Tibial nerve (tissue), 4 donors: Measurements from ENCODE around the gene TIGD6. TPM values are rescaled to one million over a fixed set of nuclear protein-coding genes. Genes with fewer than 3 reads are reported as not detected.
A peak's percentile ranks its signal among the peaks of the same experiment; 100 is the strongest.

Experiments used
- DNase-seq, 2 donors: peaks; one replicate each; pipeline ENCODE4 v3.0.0-alpha.2; 2019; ENCODE audit warnings: low spot score in 2 of 2
- H3K27ac ChIP-seq, 4 donors: fragments of 200-600 bp; sonication (generic) in 3 of 4; one replicate each; pipeline ENCODE4 v1.5.1; 2017 to 2019; ENCODE audit warnings: mild to moderate bottlenecking in 1 of 4
- H3K27me3 ChIP-seq, 2 donors: fragments of 200-600 bp; sonication (generic) in 1 of 2; one replicate each; pipeline versions ENCODE4 v1.5.1 to v1.6.0; 2017 to 2019
- H3K36me3 ChIP-seq, 3 donors: fragments of 200-600 bp; sonication (generic); one replicate each; pipeline ENCODE4 v1.5.1; 2018 to 2019
- H3K4me1 ChIP-seq, 4 donors: fragments of 200-600 bp; sonication (generic) in 3 of 4; one replicate each; pipeline ENCODE4 v1.5.1; 2017 to 2019
- H3K4me3 ChIP-seq, 4 donors: fragments of 200-600 bp; sonication (generic) in 3 of 4; one replicate each; pipeline ENCODE4 v1.5.1; 2017 to 2019; ENCODE audit warnings: mild to moderate bottlenecking in 1 of 4, moderate library complexity in 1 of 4
- H3K9me3 ChIP-seq, 4 donors: fragments of 200-600 bp; sonication (generic) in 3 of 4; one replicate each; pipeline ENCODE4 v1.5.1; 2017 to 2019
- EP300 ChIP-seq, 2 donors: sonication (generic); formaldehyde crosslinking; IDR thresholded peaks; one replicate each; pipeline ENCODE4 v1.6.1; 2017; ENCODE audit warnings: antibody characterized with exemption in 2 of 2, mild to moderate bottlenecking in 1 of 2
- POLR2A ChIP-seq, 2 donors: fragments of 450-650 bp; IDR thresholded peaks; one replicate each; pipeline ENCODE4 v1.6.1; 2017; ENCODE audit warnings: antibody characterized with exemption in 2 of 2, mild to moderate bottlenecking in 2 of 2, moderate library complexity in 2 of 2
- WGBS, 2 donors: methylation state at CpG; one replicate each; pipeline ENCODE4 v1.1.5; 2018; 5-methylcytosine and 5-hydroxymethylcytosine counted together
- total RNA-seq, 4 donors: library from RNA; depleted of rRNA; stranded (reverse); fragments of >200 nt; gene quantifications; one replicate each; pipeline ENCODE4 v1.1.0, GENCODE V29; 2016
- TF ChIP-seq, protein P1 (sequence below), 5 experiments: fragments of 200-600 bp in 3 of 5; fragments of 450-650 bp in 2 of 5; sonication (generic) in 3 of 5; IDR thresholded peaks; one replicate each; pipeline ENCODE4 v1.5.1; 2016 to 2019; ENCODE audit warnings: antibody characterized with exemption in 5 of 5, mild to moderate bottlenecking in 3 of 5, moderate library complexity in 2 of 5

The TIGD6 gene
- total RNA-seq, 4 donors from 2014 or later: 6.7 to 14.4 (median 8.1) TPM

DNA sequence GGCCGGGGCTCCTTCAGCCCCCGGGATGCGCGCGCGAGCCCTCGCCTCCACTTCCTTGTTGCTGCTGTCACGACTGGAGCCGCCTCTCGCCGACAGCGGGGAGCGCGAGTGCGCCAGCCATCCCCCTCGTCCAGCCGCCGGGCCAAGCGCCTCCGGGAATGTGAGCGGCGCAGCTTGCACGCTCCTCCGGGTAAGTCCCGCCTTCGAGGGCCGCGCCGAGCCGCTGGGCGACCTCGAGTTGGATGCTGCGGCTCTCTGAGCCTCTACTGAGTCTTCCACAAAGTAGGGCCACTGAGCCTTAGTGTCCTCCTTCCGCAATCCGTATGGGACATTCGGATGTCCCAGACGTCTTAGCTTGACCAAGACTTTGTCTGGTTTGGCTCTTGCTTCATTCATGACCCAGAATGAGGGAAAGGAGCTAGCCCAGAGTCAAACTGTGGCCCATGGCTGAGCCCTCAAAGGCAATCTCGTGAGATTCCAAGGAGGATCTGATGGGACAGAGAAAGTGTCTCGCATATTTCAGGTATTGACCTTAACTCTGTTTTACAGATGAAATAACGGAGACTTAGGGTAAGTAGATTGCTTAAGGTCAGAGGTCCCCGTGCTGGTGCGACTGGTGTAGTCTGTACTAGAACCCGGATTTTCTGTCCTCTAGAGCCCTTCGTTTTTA, 671 bp upstream of the TIGD6 start:
- Histone ChIP-seq H3K4me3 (peak overlapping the region; percentile 69 to 95 (median 90)), H3K27ac (peak overlapping the region; percentile 87 to 97 (median 91)), H3K9me3 (no peaks in the 10 kb centered on the region), H3K27me3 (no peaks in the 10 kb centered on the region), H3K36me3 (peaks cover 0 to 25% (median 0%) of the 10 kb centered on the region in 3 donors), H3K4me1 (peaks cover 0 to 69% (median 18%) of the 10 kb centered on the region in 4 donors)
- no peak for DNase-seq
- no peak for TF ChIP-seq EP300 (IDR thresholded peaks at IDR 0.05)
- no peak for TF ChIP-seq POLR2A (IDR thresholded peaks at IDR 0.05)
- TF ChIP-seq, protein P1, sequence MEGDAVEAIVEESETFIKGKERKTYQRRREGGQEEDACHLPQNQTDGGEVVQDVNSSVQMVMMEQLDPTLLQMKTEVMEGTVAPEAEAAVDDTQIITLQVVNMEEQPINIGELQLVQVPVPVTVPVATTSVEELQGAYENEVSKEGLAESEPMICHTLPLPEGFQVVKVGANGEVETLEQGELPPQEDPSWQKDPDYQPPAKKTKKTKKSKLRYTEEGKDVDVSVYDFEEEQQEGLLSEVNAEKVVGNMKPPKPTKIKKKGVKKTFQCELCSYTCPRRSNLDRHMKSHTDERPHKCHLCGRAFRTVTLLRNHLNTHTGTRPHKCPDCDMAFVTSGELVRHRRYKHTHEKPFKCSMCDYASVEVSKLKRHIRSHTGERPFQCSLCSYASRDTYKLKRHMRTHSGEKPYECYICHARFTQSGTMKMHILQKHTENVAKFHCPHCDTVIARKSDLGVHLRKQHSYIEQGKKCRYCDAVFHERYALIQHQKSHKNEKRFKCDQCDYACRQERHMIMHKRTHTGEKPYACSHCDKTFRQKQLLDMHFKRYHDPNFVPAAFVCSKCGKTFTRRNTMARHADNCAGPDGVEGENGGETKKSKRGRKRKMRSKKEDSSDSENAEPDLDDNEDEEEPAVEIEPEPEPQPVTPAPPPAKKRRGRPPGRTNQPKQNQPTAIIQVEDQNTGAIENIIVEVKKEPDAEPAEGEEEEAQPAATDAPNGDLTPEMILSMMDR (IDR thresholded peaks at IDR 0.05): no peak
- WGBS, 2 donors: 0 to 1% methylated on average over 19 to 25 of the region's 44 CpGs

DNA sequence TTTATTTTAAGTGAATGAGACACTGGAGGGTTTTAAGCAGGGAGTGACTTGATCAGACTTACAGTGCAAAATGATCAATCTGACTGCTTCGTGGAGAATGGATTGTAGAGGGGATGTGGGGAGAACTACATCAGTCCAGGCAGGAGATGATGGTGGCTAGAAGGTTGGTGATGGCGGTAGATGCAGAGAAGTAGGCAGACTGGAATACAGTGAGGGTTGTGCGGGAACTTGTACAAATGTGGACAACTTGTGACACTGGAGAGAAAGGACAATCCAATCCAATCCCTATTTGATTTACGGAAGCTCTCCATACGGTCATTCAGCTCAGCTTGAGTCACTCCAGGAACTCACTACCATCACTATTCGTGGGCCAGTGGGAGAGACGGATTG, 593 bp downstream of the TIGD6 start:
- H3K27ac ChIP-seq: peak overlapping the region; percentile 87 to 97 (median 91)
- WGBS, 2 donors: 12 to 22% methylated on average over 7 of the region's 7 CpGs
- no peaks in the 10 kb centered on the region for H3K9me3 ChIP-seq
- H3K4me1 ChIP-seq: peaks cover 0 to 68% (median 18%) of the 10 kb centered on the region in 4 donors
- no peaks in the 10 kb centered on the region for H3K27me3 ChIP-seq
- H3K36me3 ChIP-seq: peaks cover 0 to 18% (median 0%) of the 10 kb centered on the region in 3 donors
- DNase-seq: no peak
- H3K4me3 ChIP-seq: peak overlapping the region; percentile 69 to 95 (median 90)
- TF ChIP-seq, protein P1 (IDR thresholded peaks at IDR 0.05): no peak
- TF ChIP-seq POLR2A (IDR thresholded peaks at IDR 0.05) (no peak), EP300 (IDR thresholded peaks at IDR 0.05) (no peak)

DNA sequence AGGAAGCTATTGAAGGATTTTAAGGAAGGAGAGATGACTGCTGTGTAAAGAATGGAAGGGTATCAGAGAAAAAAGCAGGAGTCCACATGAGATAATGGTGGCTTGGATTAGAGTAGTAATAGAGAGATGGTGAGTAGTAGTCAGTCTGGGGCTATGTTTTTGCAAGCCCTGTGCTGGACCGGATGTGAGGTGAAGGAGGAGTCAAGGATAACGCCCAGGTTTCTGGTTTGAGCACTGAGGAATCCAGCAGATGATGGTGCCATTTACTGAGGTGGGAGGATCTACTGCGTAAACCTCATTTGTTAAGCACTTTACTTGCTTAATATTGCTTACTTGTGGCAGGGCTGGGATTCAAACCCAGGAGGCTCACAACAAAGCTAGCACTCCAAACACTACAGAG, 1.1 kb downstream of the TIGD6 start:
- peaks cover 0 to 68% (median 18%) of the 10 kb centered on the region in 4 donors for H3K4me1 ChIP-seq
- DNase-seq: no peak
- no peaks in the 10 kb centered on the region for H3K27me3 ChIP-seq
- TF ChIP-seq POLR2A (IDR thresholded peaks at IDR 0.05) (no peak), EP300 (IDR thresholded peaks at IDR 0.05) (no peak)
- TF ChIP-seq, protein P1 (IDR thresholded peaks at IDR 0.05): no peak
- no peaks in the 10 kb centered on the region for H3K9me3 ChIP-seq
- H3K36me3 ChIP-seq: peaks cover 0 to 14% (median 0%) of the 10 kb centered on the region in 3 donors
- peak overlapping the region in 2 of 4 donors; percentile 88 to 97 for H3K27ac ChIP-seq
- H3K4me3 ChIP-seq: peak overlapping the region in 3 of 4 donors; percentile 69 to 91 (median 90)
- 74 to 80% methylated on average over 3 of the region's 3 CpGs for WGBS, 2 donors

DNA sequence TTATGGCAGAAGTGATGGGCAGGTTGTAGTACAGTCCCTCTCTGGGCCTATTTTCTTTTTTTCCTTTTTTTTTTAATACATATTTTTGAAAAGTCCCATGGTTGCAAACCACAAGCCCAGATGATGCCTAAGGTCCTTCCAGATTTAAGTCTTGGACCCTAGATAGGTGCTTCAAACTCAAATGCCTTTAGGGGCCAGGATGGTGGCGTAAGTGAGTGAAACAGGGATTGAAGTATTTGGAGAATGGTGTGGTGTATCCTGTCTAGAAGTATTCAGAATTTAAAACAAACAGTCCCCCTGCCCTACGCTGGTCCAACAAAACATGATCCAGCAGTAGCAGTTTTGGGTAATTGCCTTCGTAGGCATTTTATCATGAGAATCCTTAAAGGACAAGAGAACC, 2.2 kb downstream of the TIGD6 start:
- H3K4me1 ChIP-seq: peaks cover 0 to 66% (median 17%) of the 10 kb centered on the region in 4 donors
- no peaks in the 10 kb centered on the region for H3K27me3 ChIP-seq
- H3K27ac ChIP-seq: no peak overlapping the region
- TF ChIP-seq POLR2A (IDR thresholded peaks at IDR 0.05): no peak
- TF ChIP-seq EP300 (IDR thresholded peaks at IDR 0.05): no peak
- TF ChIP-seq, protein P1 (IDR thresholded peaks at IDR 0.05): no peak
- no peak overlapping the region for H3K4me3 ChIP-seq
- no peaks in the 10 kb centered on the region for H3K9me3 ChIP-seq
- H3K36me3 ChIP-seq: peaks cover 0 to 10% (median 0%) of the 10 kb centered on the region in 3 donors
- WGBS, 2 donors: 93% methylated on average over 3 of the region's 3 CpGs
- no peak for DNase-seq

DNA sequence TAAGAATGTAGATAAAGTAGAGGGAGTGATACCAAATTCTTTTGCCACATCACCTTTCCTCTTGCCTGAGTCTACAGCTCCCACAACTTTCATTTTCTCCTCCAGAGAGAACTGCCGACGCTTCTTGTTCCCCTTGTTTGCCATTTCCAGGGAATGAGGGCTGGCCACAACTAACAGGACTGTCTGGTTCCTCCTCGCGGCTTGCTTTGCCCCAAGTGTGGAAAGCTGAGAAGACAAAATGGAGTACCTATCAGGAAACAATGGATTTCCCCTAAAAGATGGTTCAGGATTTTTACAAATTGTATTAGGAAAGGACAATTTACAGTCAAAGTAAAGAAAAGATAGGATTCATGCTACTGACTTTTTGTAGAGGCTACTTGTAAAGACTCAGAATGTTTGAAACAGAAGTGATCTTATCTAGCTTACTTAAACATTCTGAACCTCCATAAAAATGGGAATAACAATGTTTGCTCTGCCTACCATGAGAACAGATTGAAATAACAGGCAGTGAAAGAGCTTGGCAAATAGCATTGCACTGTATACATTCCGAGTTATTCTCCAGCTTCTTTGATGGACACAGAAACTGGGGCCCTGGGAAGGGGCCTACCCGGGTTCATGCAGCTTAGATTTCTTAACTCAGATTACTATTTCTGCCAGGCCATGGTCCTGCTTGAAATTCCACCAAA, 4.1 kb downstream of the TIGD6 start:
- Histone ChIP-seq H3K36me3 (peaks cover 0 to 10% (median 0%) of the 10 kb centered on the region in 3 donors), H3K4me1 (peaks cover 0 to 47% (median 6%) of the 10 kb centered on the region in 4 donors), H3K9me3 (no peaks in the 10 kb centered on the region), H3K27ac (peak overlapping the region; percentile 41 to 76 (median 65)), H3K27me3 (no peaks in the 10 kb centered on the region), H3K4me3 (no peak overlapping the region)
- TF ChIP-seq, protein P1 (IDR thresholded peaks at IDR 0.05): no peak
- TF ChIP-seq POLR2A (IDR thresholded peaks at IDR 0.05) (no peak), EP300 (IDR thresholded peaks at IDR 0.05) (no peak)
- no peak for DNase-seq
- WGBS, 2 donors: 71 to 87% methylated on average over 6 of the region's 6 CpGs
